IMR-90 (cell line): Measurements from ENCODE around the gene SLC12A4. TPM values are rescaled to one million over a fixed set of nuclear protein-coding genes. Genes with fewer than 3 reads are reported as not detected.

Source experiments
- ATAC-seq: fragments of 200-7000 bp; cut with Tn5 transposase; 2 replicates; pipeline ENCODE4 v1.9.1; 2020; ENCODE audit warnings: low read depth, mild to moderate bottlenecking, moderate library complexity
- BruUV-seq: library from RNA; stranded (reverse); fragments of 400-500 nt; replicated peaks from 2 replicates; lab custom pipeline; 2021; lab: Mats Ljungman, UMichigan
- CTCF ChIA-PET: fragments of 300-600 bp; formaldehyde crosslinking; extraction: SDS; loops from one replicate; lab custom pipeline; 2021; ENCODE audit warnings: antibody characterized with exemption; lab: Yijun Ruan, JAX
- POLR2A ChIA-PET: fragments of 300-600 bp; sonication (Branson Sonifier 250); formaldehyde crosslinking; loops from one replicate; lab custom pipeline; 2022; ENCODE audit warnings: antibody characterized with exemption; ENCODE audit not compliant: unreplicated experiment; lab: Charles Lee
- DNase-seq: peaks from one replicate; pipeline ENCODE4 v3.0.0; 2013
- H2AFZ ChIP-seq: replicated peaks from 2 replicates; pipeline ENCODE3; 2013; ENCODE audit warnings: low read length, mild to moderate bottlenecking; ENCODE audit not compliant: poor library complexity
- H2AK5ac ChIP-seq: 2 replicates; pipeline ENCODE4 v1.6.1; 2013; ENCODE audit warnings: low read depth, low read length, inconsistent platforms
- H2AK9ac ChIP-seq: replicated peaks from 2 replicates; pipeline ENCODE3; 2013; ENCODE audit warnings: mild to moderate bottlenecking, low read depth, low read length, moderate library complexity; ENCODE audit not compliant: poor library complexity
- H2BK120ac ChIP-seq: 2 replicates; pipeline ENCODE4 v1.6.1; 2013; ENCODE audit warnings: low read depth, low read length, inconsistent platforms
- H2BK15ac ChIP-seq: 3 replicates; pipeline ENCODE4 v1.6.1; 2013; ENCODE audit warnings: low read depth, low read length, inconsistent platforms
- H2BK20ac ChIP-seq: 2 replicates; pipeline ENCODE4 v1.6.1; 2013; ENCODE audit warnings: low read depth, mild to moderate bottlenecking, inconsistent platforms, low read length, moderate library complexity
- H2BK5ac ChIP-seq: 2 replicates; pipeline ENCODE4 v1.6.1; 2013; ENCODE audit warnings: mild to moderate bottlenecking, low read depth, low read length, inconsistent platforms; ENCODE audit not compliant: poor library complexity, severe bottlenecking
- H3K14ac ChIP-seq: replicated peaks from 2 replicates; pipeline ENCODE4 v1.6.1; 2013; ENCODE audit warnings: low read depth, low read length, inconsistent platforms
- H3K18ac ChIP-seq: 2 replicates; pipeline ENCODE4 v1.6.1; 2013; ENCODE audit warnings: low read depth, low read length, control low read depth
- H3K23ac ChIP-seq: 2 replicates; pipeline ENCODE4 v1.6.1; 2013; ENCODE audit warnings: low read depth, low read length, inconsistent platforms
- H3K27ac ChIP-seq: 2 replicates; pipeline ENCODE4 v1.5.1; 2013; ENCODE audit warnings: mild to moderate bottlenecking, control low read depth, low read length; ENCODE audit not compliant: insufficient read depth
- H3K27me3 ChIP-seq: 2 replicates; pipeline ENCODE4 v1.6.1; 2013; ENCODE audit warnings: low read length; ENCODE audit not compliant: control insufficient read depth, insufficient read depth
- H3K36me3 ChIP-seq: 2 replicates; pipeline ENCODE4 v1.6.1; 2013; ENCODE audit warnings: low read length, mixed read lengths; ENCODE audit not compliant: control insufficient read depth, insufficient read depth
- H3K4ac ChIP-seq: 2 replicates; pipeline ENCODE4 v1.6.1; 2013; ENCODE audit warnings: low read depth, low read length, inconsistent platforms
- H3K4me1 ChIP-seq: 2 replicates; pipeline ENCODE4 v1.6.1; 2013; ENCODE audit warnings: low read length, mixed read lengths; ENCODE audit not compliant: control insufficient read depth, insufficient read depth
- H3K4me2 ChIP-seq: 2 replicates; pipeline ENCODE4 v1.6.1; 2013; ENCODE audit warnings: low read depth, mild to moderate bottlenecking, control low read depth, low read length, moderate library complexity
- H3K4me3 ChIP-seq: 2 replicates; pipeline ENCODE4 v1.5.1; 2013; ENCODE audit warnings: low read depth, mild to moderate bottlenecking, control low read depth, low read length, moderate library complexity; ENCODE audit not compliant: insufficient read depth
- H3K56ac ChIP-seq: 2 replicates; pipeline ENCODE4 v1.6.1; 2013; ENCODE audit warnings: low read length, inconsistent platforms; ENCODE audit not compliant: insufficient read depth; ENCODE audit errors: extremely low read depth
- H3K79me1 ChIP-seq, 2 experiments: 2 replicates each; pipeline ENCODE4 v1.6.1; 2013; ENCODE audit warnings: low read length in 2 of 2, inconsistent platforms in 1 of 2, low read depth in 1 of 2
- H3K9ac ChIP-seq: 2 replicates; pipeline ENCODE4 v1.6.1; 2013; ENCODE audit warnings: low read depth, low read length, control low read depth
- H3K9me1 ChIP-seq: 2 replicates; pipeline ENCODE4 v1.6.1; 2013; ENCODE audit warnings: low read length, inconsistent platforms; ENCODE audit not compliant: insufficient read depth
- H3K9me3 ChIP-seq: 2 replicates; pipeline ENCODE4 v1.6.1; 2013; ENCODE audit warnings: low read length; ENCODE audit not compliant: control insufficient read depth, insufficient read depth
- H4K20me1 ChIP-seq: 2 replicates; pipeline ENCODE4 v1.6.1; 2013; ENCODE audit warnings: low read length, inconsistent platforms; ENCODE audit not compliant: insufficient read depth
- H4K5ac ChIP-seq: 2 replicates; pipeline ENCODE4 v1.6.1; 2013; ENCODE audit warnings: mild to moderate bottlenecking, low read depth, low read length, control low read depth
- H4K8ac ChIP-seq, 2 experiments: 2 replicates each; pipeline ENCODE4 v1.6.1; 2013; ENCODE audit warnings: low read depth in 2 of 2, low read length in 2 of 2, control low read depth in 1 of 2, inconsistent platforms in 1 of 2
- H4K91ac ChIP-seq: 2 replicates; pipeline ENCODE4 v1.6.1; 2013; ENCODE audit warnings: low read depth, low read length, inconsistent platforms; ENCODE audit not compliant: insufficient read depth
- CEBPB ChIP-seq: IDR thresholded peaks from 2 replicates; pipeline ENCODE4 v1.6.1; 2012; ENCODE audit warnings: low read depth, low read length, improper control_type of control experiment
- CHD1 ChIP-seq: IDR thresholded peaks from 2 replicates; pipeline ENCODE4 v1.6.1; 2012; ENCODE audit warnings: low read depth, low read length, improper control_type of control experiment
- ELK1 ChIP-seq: fragments of 150-350 bp; IDR thresholded peaks from 2 replicates; pipeline ENCODE4 v1.6.1; 2016; ENCODE audit warnings: low read depth, mild to moderate bottlenecking, low read length, moderate library complexity, borderline replicate concordance
- FOS ChIP-seq: fragments of 150-350 bp; IDR thresholded peaks from 2 replicates; pipeline ENCODE4 v1.6.1; 2016; ENCODE audit warnings: low read depth, low read length
- MAFK ChIP-seq: IDR thresholded peaks from 2 replicates; pipeline ENCODE4 v1.6.1; 2012; ENCODE audit warnings: low read depth, low read length, improper control_type of control experiment
- MXI1 ChIP-seq: IDR thresholded peaks from 2 replicates; pipeline ENCODE4 v1.6.1; 2012; ENCODE audit warnings: low read depth, mild to moderate bottlenecking, low read length, moderate library complexity, borderline replicate concordance
- POLR2A ChIP-seq: IDR thresholded peaks from 2 replicates; pipeline ENCODE4 v1.6.1; 2012; ENCODE audit warnings: mild to moderate bottlenecking, low read depth, low read length
- RFX5 ChIP-seq: IDR thresholded peaks from 2 replicates; pipeline ENCODE4 v1.8.0; 2012; ENCODE audit warnings: low read depth, mild to moderate bottlenecking, low read length, moderate library complexity
- SMC3 ChIP-seq: fragments of 150-350 bp; IDR thresholded peaks from 2 replicates; pipeline ENCODE4 v1.6.1; 2016; ENCODE audit warnings: low read depth, mild to moderate bottlenecking, antibody characterized with exemption, low read length, moderate library complexity
- WGBS, 2 experiments: methylation state at CpG; one replicate each; pipeline versions ENCODE4 v1.1.5 to v1.1.7; 2013; ENCODE audit warnings: missing lambda C conversion rate in 2 of 2; ENCODE audit not compliant: insufficient read length in 1 of 2; ENCODE audit errors: extremely low coverage in 2 of 2; 5-methylcytosine and 5-hydroxymethylcytosine counted together
- dilution Hi-C: fragments of 300-500 bp; cut with HindIII; formaldehyde crosslinking; loops from one replicate; pipeline ENCODE4 v1.14.3; 2018; ENCODE audit warnings: low sequenced_read_pairs; ENCODE audit not compliant: unreplicated experiment
- in situ Hi-C: fragments of 300-500 bp; cut with MboI; formaldehyde crosslinking; loops from 3 replicates; pipeline ENCODE4 v1.14.3; 2019; ENCODE audit warnings: low sequenced_read_pairs, inconsistent platforms, mixed read lengths
- intact Hi-C: fragments of 100-400 bp; cut with micrococcal nuclease; formaldehyde crosslinking; loops from 2 replicates; pipeline ENCODE4 v1.10.0; 2022
- polyA plus RNA-seq, 3 experiments: library from polyadenylated mRNA; depleted of rRNA; stranded (reverse); fragments of >200 nt; gene quantifications; 2 replicates each; pipeline ENCODE4 v1.2.3, GENCODE V29; 2012; ENCODE audit warnings: low replicate concordance in 1 of 3
- total RNA-seq: library from RNA; depleted of rRNA; stranded (reverse); fragments of >200 nt; gene quantifications from 2 replicates; pipeline ENCODE4 v1.2.3, GENCODE V29; 2012

Gene SLC12A4
- total and polyA plus RNA-seq, 2 of the 4 experiments (the other 2 are of a cell fraction) = 36.6 to 132 TPM

- peak overlapping the region; percentile 90 for H2AFZ ChIP-seq
- peak overlapping the region; percentile 100 for H2AK9ac ChIP-seq
- H4K5ac ChIP-seq = peak overlapping the region; percentile 98
- BruUV-seq = TSS peak; percentile 32
- H3K4me1 ChIP-seq = peaks cover 34% of the 10 kb centered on the region
- in situ Hi-C loops (no loop called here), dilution Hi-C loops (no loop called here), intact Hi-C loops (loop anchor here (10.0 kb wide), 1 partner anchor 257 kb away; no protein-coding TSS in a partner anchor)
- H2BK120ac ChIP-seq = peak overlapping the region; percentile 81; the same call in 1 of the 2 replicates
- peak overlapping the region; percentile 100 for H3K4me3 ChIP-seq
- H2BK15ac ChIP-seq = 0 out of 3 replicates have a peak overlapping the region, but pooled peaks have one; percentile 50
- peak overlapping the region; percentile 93 for H3K4me2 ChIP-seq
- H3K36me3 ChIP-seq = peaks cover 22% of the 10 kb centered on the region
- H3K27ac ChIP-seq = peak overlapping the region; percentile 99
- H3K23ac ChIP-seq = peak overlapping the region; percentile 98
- H2BK5ac ChIP-seq = peak overlapping the region; percentile 92
- POLR2A ChIA-PET = no interaction called here
- CTCF ChIA-PET = interaction anchor here (1.4 kb wide), 1 partner anchor 23 kb away, joined by 3 read pairs; no protein-coding TSS in a partner anchor
- DNase-seq = no peak
- WGBS, 2 experiments = 0% methylated on average over 2 of the region's 18 CpGs; no CpG with 5 or more reads in 1 of the 2 experiments
- peak overlapping the region; percentile 96 for H3K18ac ChIP-seq
- peak overlapping the region; percentile 99 for H3K4ac ChIP-seq
- ATAC-seq = peak; percentile 1; the same call in 1 of the 2 replicates
- peaks cover 37% of the 10 kb centered on the region for H3K9me1 ChIP-seq
- no peak overlapping the region; the same call in 1 of the 2 replicates for H2BK20ac ChIP-seq
- TF ChIP-seq MXI1 (peak; percentile 36; the same call in 1 of the 2 replicates), CHD1 (no peak), ELK1 (no peak), MAFK (no peak), CEBPB (no peak), RFX5 (no peak), SMC3 (no peak), POLR2A (peak; percentile 59), FOS (no peak)
- peak overlapping the region; percentile 95 for H4K91ac ChIP-seq
- H2AK5ac ChIP-seq = peak overlapping the region; percentile 99
- H3K9me3 ChIP-seq = no peaks in the 10 kb centered on the region
- peak overlapping the region; percentile 78 to 96 for H4K8ac ChIP-seq
- H3K27me3 ChIP-seq = no peaks in the 10 kb centered on the region
- H4K20me1 ChIP-seq = peaks cover 53% of the 10 kb centered on the region
- H3K56ac ChIP-seq = peak overlapping the region; percentile 85
- peak overlapping the region; percentile 95 for H3K14ac ChIP-seq
- H3K9ac ChIP-seq = peak overlapping the region; percentile 100
- H3K79me1 ChIP-seq = peaks cover 19 to 59% of the 10 kb centered on the region in 2 experiments
Measured at GRCh38 chr16:67967183-67967957, 1.1 kb downstream of the SLC12A4 start.
